Measurements from ENCODE around the gene NRP1.
"Not testable (repeated sequence)": the region's sequence is repeated elsewhere in the genome, so short reads cannot be mapped to it uniquely, and the experiment has no call there.

NRP1 gene

DNA sequence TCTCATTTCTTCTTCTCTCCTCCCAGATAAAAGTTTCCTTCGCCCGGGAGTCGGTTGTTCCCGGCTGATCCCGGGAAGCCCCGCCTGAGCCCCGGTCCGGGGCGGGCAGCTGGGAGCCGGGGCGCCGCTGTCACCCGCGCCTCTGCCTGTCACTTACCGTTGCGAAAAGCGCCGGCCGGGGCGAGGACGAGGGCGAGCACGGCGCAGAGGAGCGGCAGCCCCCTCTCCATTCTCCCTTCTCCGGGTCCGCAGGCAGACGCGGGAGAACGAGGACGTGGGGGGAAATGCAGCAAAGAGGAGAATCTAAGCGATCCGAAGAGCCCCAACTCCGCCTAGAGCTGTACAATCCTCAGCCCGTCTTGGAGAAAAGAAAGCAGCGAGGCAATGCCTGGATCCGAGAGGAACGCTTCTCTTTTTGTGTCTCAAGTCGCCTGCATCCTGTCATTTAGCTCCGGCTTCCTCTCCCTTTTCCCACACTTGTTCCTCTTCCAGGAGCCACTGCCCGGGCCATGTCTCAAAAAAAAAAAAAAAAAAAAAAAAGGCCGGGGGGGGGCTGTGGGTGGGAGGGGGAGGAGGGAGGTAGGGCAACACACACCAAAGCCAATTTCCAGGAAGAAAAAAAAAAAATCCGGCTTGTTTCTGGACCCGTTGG, at the start of gene NRP1:
TSS of gene NRP1 (minus strand) at position 515 of the 652 bp plus-strand sequence. CDS start at position 230, 285 bp downstream.
- DNase-seq, result peak; percentile 52

DNA sequence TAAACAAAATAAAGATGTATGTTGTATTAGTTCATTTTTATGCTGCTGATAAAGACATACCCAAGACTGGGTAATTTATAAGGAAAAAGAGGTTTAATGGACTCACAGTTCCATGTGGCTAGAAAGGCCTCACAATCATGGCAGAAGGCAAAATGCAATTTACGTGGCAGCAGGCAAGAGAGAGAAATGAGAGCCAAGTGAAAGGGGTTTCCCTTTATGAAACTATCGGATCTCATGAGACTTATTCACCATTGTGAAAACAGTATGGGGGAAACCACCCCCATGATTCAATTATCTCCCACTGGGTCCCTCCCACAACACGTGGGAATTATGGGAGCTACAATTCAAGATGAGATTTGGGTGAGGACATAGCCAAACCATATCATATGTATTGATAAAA, 49.7 kb upstream of the NRP1 start:
- not testable (repeated sequence) for DNase-seq

DNA sequence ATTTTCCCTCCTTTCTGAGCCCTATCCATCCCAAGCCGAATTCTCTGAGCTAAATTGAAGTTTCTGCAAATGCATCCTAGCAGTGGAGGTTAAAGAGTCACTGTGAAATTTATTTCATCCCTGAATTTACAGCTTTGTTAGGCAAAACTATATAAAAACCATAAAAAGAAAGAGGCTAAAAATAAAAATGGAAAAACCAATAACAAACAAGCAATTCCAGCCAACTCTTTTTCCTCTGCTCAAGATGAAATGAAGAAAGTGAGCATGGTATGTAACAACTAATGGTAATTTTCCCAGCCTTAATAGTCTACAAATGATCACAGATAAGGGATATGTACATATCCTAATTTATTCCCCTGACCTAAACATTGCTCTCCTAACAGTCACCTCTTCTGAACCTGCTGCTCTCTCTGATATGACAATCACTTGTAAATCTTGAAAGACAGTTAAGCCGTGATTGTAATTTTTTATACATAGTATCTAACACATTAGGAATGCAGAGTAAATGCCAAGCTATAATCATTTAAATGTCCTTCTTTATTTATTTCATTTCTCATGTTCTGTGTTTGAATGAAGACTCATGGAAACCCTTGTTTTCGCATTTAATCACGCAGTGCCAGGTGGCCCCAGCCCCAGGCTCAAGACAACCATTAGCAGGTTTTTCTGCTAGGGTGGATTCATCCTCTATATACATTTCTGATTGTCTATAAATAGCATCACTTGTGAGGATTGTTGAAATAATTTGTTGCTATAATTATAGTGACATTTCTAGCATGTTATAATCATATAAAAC, 48.6 kb upstream of the NRP1 start:
- DNase-seq, result no peak

DNA sequence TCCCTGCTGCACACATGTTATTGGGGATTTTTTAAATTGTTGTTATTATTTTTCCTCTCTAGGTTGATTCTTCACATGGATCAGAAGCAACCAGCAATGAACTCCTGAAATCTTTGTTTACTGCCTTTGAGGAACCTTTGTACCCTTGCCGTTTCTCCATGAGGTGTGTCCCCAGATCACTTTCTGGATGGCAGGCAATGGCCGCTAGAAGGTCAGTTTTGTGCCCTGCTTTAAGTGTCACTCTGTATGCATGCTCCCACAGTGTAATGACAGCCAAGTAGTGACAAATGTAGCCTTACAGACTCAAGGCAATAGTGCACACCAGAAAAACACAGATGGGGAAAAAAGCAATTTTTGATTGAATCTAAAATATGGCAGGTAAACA, 47.7 kb upstream of the NRP1 start:
- DNase-seq, result no peak

DNA sequence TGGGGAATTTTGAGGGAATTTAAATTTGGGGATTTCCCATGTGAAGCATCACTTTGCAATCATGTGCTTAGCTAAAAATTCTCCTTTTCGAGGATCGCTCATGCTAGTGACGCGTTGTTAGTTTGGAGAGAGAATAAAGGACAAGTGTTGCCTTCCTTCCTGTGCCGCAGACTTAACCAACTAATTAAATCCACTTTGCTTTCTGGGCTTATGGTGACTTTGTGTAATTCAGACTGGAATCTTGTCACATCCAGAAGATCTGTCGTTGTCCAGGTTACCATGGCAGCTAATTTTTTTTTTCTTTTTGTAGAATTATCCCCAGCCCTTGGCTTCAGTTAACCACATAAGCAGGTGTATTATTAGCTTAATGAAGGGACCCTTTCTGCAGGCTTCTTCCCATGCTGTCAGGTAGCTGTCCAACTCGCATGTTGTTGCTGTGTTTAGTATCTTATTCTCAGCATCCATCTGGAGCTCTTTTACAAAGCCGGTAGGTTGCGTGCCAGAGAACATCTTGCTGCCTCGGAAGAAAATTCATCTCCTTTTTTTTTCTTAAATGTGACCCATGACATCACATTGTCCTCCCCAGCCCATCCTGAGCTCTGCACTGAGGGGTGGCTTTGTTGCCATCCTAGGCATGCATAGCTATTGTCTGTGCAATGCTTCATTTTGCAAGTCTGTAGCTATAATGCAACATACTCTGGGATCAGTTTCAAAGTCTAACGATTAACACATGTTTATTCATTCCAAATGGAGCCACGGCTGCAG, 47.2 kb upstream of the NRP1 start:
- no peak for DNase-seq

DNA sequence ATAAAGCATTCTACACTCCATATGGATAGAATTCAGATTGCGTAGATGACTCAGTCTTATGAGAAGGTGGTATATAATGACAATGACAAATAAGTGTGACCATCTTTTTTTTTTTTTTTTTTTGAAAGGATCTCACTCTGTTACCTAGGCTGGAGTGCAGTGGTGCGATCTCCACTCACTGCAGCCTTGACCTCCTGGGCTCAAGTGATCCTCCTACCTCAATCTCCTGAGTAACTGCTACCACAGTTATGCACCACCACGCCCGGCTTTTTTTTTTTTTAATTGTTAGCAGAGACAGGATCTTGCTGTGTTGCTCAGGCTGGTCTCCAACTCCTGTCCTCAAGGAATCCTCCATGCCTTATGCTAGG, 43.2 kb upstream of the NRP1 start:
- DNase-seq, result no peak

DNA sequence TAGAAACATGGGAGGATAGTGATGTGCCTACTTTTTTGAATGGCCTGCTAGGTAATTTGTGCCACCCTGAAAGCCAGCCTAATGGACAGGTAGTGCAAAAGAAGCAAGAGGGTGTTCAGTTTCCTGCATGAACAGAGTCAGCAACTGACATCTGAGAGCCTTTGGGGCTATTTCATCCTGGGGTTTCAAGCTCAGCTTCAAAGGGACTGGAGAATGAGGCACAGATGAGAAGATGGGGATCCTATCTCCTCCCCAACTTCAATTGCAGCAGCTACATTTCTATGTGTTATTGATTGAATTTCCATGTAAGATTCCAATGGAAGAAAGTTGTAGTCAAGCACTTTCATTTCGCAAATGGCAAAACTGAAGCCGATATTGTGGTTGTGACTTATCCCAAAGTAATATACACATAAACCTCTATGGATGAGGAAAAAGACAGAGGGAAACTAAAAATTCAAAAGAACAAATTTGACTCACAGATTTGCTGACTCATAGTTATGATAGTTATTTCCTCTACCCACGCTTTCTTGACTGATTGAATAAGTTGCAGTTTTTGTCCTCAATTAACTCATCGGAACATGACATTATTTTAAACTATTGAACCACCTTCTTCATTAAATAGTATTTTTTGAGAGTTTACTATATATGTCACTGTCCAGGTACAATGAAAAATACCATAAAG, 42.6 kb upstream of the NRP1 start:
- DNase-seq, result no peak

DNA sequence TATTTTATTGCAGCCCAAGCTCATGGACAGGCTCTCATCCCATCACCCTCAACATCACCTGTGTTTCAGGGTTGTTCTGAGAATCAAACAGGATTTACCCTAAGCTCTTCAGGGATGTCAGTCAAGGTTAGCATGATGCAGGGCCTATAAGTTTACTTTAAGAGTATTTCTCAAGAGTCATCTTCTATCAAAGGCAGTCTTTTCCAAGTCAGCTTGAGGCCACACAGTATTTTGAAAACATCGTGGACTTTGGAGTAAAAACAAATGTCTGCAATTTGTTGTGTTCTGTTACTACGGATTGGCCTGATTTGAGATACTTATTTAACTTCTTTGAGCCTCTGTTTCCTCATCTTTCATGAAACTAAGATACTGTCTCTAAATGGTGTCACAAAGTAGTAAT, 42.0 kb upstream of the NRP1 start:
- DNase-seq, result no peak

DNA sequence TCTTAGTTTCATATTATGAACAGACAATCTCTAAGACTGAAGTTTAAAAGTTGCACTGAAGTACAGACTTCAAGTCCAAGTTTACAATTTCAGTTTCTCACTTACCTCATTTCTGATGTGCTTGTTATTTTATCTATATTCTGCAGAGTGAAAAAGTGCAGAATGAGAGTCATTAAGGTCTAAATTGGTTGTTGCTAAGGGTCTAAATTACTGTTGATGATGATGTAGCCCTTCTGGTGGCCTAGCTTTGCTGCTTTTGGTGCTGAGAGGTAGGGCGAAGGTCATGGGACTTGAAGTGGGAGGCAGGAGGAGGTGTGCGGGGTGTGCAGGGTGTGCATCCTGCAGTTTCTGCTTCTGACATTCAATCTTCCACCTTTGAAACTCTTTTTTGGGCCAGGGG, 38.8 kb upstream of the NRP1 start:
- DNase-seq, result no peak

DNA sequence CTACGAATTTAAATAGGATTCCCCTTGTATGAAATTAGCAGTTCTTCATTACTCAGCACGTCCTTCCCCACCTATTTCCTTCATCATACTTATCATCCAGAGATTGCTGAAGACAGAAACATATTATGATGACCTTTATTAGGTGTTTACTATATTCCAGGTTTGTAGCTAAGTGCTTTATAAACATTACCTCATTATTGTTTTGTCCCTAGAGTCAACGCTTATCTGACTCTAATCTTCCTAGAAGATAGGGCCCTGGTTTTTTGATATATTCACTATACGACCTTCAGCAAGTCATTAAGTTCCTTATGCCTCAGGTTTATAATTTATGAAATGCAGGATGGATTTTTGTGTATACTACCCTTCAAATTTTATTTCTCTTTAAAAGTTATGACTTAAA, 36.8 kb upstream of the NRP1 start:
- no peak for DNase-seq

DNA sequence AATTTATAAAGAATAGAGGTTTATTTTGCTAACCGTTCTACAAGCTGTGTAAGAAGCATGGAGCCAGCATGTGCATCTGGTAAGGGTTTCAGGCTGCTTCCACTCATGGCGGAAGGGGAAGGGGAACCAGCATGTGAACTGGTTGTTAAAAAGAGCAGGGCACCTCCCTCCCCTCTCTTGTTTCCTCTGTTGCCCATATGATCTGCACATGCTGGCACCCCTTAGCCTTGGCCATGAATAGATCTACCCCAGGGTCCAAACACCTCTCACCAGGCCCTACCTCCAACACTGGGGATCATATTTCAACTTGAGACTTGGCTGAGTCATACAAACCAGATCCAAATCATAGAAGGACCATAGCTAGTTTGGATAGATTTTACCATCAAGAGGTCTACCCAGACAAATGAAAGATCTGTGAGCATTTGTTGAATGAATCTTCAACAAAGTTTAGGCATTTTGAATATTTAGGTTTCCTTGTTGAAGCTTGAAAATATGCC, 36.0 kb upstream of the NRP1 start:
- no peak for DNase-seq

DNA sequence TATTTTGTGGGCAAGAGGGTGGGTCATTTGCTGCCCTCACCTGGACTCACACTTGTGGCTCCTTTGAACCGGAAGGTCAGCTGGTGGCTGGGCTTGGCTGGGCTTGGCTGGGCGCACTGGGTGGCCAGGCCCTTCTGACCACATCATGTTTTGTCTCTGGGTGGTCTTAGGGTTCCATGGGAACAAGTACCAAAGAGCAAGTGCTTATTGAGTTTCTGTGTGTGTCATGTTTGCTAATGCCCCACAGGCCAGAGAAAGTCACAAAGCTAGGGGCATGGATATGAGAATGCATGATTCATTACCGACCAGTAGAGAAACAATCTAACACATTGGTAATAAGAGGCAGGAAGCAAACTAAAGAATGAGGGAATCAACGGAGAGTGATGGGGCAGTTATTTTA, 33.6 kb upstream of the NRP1 start:
- no peak for DNase-seq

DNA sequence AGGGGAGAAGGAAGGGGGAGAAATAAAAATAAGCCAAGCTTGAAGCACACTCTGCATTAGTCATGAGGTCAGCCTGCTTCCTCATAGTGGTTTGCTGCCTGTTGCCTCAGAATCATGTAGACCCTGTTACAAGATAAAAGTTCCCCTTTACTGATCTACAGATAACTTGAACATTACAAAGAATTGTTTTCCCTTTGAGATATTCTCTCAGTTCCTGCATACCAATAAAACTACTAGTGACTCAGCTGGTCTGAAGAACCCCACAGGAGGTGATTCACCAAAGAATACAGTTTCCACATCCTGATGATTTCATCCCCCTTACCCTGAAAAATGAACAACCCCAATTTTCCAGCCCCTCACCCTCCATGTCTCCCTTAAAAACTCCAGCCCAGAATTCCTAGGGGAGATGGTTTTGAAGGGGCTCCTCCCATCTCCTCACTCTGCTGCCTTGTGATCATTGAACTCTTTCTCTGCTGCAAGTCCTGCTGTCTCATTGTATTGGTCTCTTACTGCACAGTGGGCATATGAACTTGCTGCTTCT, 31.5 kb upstream of the NRP1 start:
- DNase-seq, result peak; percentile 65

DNA sequence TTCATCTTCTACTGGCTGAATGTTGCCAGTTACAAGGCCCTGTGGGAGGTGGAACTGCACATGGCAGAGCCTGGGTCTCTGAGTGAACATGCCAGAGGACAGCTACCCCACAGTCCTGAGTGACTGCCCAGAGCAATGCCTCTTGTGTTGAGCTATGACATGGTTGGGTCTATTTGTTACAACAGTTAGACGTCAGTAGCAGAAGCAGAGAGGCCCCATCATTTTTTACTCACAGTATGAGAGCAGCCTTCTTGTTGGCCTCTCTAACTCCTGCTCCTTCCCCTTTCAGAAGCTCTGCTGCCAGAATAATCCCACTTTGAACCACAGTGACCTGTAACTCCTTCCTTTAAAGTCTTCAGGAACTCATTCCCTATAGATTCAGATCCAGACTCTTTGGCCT, 30.8 kb upstream of the NRP1 start:
- no peak for DNase-seq

DNA sequence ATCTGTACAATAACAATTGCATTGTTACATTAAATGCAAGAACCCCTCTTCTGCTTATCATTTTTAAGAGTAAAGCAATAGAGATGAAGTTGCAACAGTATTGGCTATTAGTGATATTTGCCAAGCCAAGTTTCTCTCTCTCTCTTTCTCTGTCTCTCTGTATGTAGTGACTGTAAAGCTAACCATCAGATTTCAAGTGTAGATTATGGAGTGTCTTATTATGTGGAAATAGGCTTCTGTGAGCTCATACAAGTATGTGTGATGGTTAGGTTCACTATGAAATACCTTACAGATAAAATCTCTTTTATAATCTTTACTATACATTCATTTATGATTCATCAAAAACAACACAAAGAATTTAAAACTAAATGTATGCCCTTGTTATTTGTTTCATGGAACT, 28.6 kb upstream of the NRP1 start:
- no peak for DNase-seq

DNA sequence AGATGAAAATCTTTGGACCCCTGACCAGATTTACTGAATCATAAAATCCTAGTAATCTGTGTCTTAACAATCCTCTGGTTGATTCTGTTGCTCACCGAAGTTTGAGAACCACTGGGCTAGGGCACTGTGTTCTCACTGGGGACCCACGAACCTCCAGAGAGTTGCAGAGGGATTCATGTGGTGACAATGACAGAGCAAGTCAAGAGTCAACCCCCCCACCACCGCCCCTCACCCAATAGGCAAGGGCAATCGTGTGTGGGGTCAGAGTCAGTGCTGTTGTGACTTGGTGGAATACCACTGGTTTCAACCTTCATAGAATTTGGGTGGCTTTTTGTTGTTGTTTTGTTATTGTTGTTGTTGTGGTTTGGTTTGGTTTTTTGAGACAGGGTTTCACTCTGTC, 23.5 kb upstream of the NRP1 start:
- DNase-seq, result no peak

DNA sequence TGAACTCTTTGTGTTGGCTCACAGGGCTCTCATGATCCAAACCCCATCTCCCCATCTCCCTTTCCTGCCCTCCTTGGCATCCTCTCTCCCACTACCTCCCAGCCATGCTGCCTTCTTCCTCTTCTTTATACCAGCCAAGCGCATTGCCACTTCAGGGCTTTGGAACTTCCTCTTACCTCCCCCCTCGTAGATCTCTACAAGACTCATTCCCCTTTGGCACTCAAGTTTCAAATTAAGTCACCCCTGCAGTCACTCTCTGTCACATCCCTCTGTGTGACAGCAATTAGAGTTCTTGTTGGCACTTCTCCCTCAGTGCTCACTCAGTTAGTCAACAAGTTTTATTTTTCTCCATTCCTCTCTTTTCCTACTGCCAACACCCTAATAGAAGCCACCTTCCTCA, 20.8 kb upstream of the NRP1 start:
- DNase-seq, result peak; percentile 10

DNA sequence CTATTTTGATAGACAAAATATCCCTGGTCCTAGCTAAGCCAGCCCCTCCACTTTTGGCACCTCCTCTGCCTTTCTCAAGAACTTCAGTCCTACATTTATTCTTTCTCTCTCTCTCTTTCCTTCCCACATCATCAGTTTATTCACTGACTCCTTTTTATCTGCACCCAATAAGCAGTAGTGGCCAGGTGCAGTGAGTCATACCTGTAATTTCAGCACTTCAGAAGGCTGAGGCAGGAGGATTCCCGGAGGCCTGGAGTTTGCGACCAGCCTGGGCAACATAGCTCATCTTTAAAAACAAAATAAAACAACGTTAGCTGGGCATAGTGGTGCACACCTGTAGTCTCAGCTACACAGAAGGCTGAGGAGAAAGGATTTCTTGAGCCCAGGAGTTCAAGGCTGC, 19.4 kb upstream of the NRP1 start:
- DNase-seq, result no peak

DNA sequence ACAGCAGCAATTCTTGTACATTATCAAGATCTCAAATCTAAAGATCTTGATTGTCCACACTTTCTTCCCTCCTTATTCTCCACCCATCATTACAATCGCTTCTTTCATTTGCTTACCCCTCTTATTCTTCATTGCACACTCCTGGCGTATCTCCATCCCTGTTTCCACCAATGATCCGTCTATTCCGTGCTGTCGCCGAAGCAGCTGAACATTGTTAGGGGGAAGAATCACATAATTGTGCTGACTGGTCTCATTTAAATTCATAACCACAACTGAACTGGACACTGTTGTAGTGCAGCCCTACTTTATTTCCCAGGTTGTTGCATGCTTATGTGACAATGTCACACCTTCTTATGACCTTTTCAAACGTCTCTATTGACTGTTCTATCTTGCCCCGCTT, 18.9 kb upstream of the NRP1 start:
- no peak for DNase-seq

DNA sequence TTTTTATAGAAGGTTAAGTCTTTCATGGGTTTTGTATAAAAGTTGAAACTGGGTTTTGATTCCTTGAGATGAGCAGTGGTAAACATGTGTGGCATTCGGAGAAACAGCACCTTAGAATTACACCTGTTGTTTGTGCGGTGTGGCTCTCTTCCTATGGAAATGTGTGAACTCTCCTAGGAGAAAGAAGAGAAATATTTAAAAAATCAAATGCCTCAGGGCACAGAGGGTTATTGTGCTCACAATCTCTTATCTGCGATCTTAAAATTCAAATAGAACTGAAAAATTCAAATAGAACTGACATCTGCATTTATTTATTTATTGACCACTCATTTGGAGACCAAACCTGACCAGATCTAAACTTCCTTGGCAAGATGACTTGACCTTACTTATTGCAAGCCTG, 18.1 kb upstream of the NRP1 start:
- DNase-seq, result no peak

DNA sequence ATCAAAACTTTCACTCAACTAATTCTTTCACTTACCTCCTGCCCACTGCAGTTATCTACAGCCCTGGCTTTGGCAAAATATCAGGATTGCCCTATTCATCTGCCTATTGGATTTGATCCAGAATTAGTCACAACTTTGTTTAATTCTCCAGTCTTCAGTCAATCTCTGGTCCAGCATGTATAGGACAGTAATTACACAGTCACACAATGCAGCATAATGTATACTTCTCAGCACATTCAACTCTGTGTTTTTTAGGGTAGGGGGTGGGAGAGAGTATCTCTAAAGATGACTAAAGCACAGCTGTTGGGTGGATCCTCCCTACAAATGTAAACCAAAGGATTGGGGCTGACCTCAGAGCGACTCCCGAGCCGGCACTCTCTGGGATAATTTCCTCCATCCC, 17.7 kb upstream of the NRP1 start:
- DNase-seq, result no peak

DNA sequence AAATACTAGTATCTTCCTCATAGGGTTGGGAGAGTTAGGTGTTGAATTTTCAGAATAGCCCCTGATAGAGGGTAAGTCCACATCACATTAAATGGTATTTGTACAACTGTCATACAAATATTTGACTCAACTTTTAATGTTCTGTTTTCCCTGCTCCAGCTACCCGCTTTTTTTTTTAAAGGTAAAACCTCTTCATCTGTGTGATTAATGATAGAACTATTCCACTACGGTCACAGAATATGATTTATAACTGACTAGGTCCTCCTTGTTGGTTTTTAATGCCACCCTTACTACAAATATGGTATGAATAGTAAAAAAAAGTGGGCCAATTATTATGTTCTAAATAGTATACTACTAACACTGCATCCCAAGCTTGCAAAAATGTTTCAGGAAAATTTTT, 15.6 kb upstream of the NRP1 start:
- no peak for DNase-seq

DNA sequence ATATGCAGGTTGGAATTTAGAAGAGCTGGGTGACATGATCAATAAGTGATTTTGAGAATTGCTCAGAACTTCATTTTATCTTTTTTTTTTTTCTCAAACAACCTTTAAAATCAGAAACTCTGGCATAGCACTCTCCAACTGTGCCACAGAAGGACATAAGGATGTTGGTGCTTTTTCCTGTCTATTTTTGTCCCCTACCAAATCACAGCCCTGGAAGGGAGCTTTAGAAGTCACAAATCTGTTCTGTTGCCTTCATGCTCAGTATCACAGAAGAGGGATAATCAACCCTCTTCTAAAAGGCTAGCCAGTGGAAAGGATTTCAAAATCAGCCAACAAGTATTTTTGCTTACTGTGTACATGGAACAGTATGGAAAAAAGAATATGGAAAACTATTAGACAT, 14.8 kb upstream of the NRP1 start:
- DNase-seq, result no peak
